K562 (cell line): ENCODE measurements around the gene PANK2. TPM values are rescaled to one million over a fixed set of nuclear protein-coding genes. Genes with fewer than 3 reads are reported as not detected.

Experiments used
- ATAC-seq: fragments of 200-7000 bp; cut with Tn5 transposase; 3 replicates; pipeline ENCODE4 v1.9.1; 2020; ENCODE audit warnings: moderate library complexity
- BruUV-seq: library from RNA; stranded (reverse); fragments of 400-500 nt; replicated peaks from 2 replicates; lab custom pipeline; 2021; lab: Mats Ljungman, UMichigan
- CTCF ChIA-PET: fragments of 300-600 bp; formaldehyde crosslinking; extraction: SDS; loops from one replicate; lab custom pipeline; 2021; ENCODE audit warnings: low intra/inter-chr PET ratio; lab: Yijun Ruan, JAX
- POLR2A ChIA-PET: fragments of 300-600, 350-650 bp; sonication (Branson Sonifier 250); formaldehyde crosslinking; extraction: SDS; loops from one replicate; lab custom pipeline; 2021; ENCODE audit warnings: antibody characterized with exemption, inconsistent platforms; lab: Yijun Ruan, JAX
- DNase-seq, 4 experiments: peaks; one replicate each; pipeline versions ENCODE4 v3.0.0 to v3.0.0-alpha.2; 2011 to 2018; ENCODE audit warnings: low spot score in 3 of 4, mixed read lengths in 3 of 4; ENCODE audit errors: extremely low read depth in 1 of 4
- FAIRE-seq: peaks from 2 replicates; lab custom pipeline; 2011; peaks lifted over from hg19 to GRCh38; lab: Jason Lieb, UNC
- H2AFZ ChIP-seq: 2 replicates; pipeline ENCODE4 v1.6.0; 2011; ENCODE audit warnings: low read depth, low read length, control low read depth, inconsistent platforms
- H3K27ac ChIP-seq: fragments of 200-600 bp; 3 replicates; pipeline ENCODE4 v1.8.0; 2011; ENCODE audit warnings: low read depth, mild to moderate bottlenecking, control low read depth, inconsistent platforms, low read length, moderate library complexity, mixed read lengths; ENCODE audit errors: extremely low read depth
- H3K27me3 ChIP-seq, 2 experiments: fragments of 300-600 bp in 1 of 2; 2 replicates in 1 of 2; 3 replicates in 1 of 2; pipeline versions ENCODE4 v1.6.0 to v1.8.0; 2011; ENCODE audit warnings: inconsistent platforms in 2 of 2, low read length in 2 of 2, mild to moderate bottlenecking in 1 of 2, mixed read lengths in 1 of 2, moderate library complexity in 1 of 2; ENCODE audit not compliant: control insufficient read depth in 2 of 2, insufficient read depth in 2 of 2
- H3K36me3 ChIP-seq: fragments of 300-600 bp; 3 replicates; pipeline ENCODE4 v1.8.0; 2011; ENCODE audit warnings: mild to moderate bottlenecking, low read length, inconsistent platforms; ENCODE audit not compliant: control insufficient read depth, insufficient read depth
- H3K4me1 ChIP-seq, 2 experiments: fragments of 200-600 bp in 1 of 2; replicated peaks in 1 of 2; 2 replicates in 1 of 2; 3 replicates in 1 of 2; pipeline versions ENCODE4 v1.5.1 to v1.8.0; 2011; ENCODE audit warnings: inconsistent platforms in 2 of 2, low read length in 2 of 2, mild to moderate bottlenecking in 1 of 2, mixed read lengths in 1 of 2, moderate library complexity in 1 of 2; ENCODE audit not compliant: control insufficient read depth in 2 of 2, insufficient read depth in 2 of 2
- H3K4me2 ChIP-seq: 2 replicates; pipeline ENCODE4 v1.6.1; 2011; ENCODE audit warnings: low read length, control low read depth, inconsistent platforms, mixed read lengths; ENCODE audit not compliant: insufficient read depth
- H3K4me3 ChIP-seq: fragments of 200-600 bp; sonication (generic), shearing (Covaris generic); 2 replicates; pipeline ENCODE4 v1.5.1; 2016; ENCODE audit warnings: control low read depth, inconsistent platforms
- H3K79me2 ChIP-seq: fragments of 200-600 bp; 3 replicates; pipeline ENCODE4 v1.8.0; 2011; ENCODE audit warnings: low read length, inconsistent platforms; ENCODE audit not compliant: control insufficient read depth, insufficient read depth
- H3K9ac ChIP-seq, 2 experiments: 2 replicates each; pipeline versions ENCODE4 v1.6.0 to v1.6.1; 2011; ENCODE audit warnings: low read depth in 2 of 2, low read length in 2 of 2, control low read depth in 1 of 2, inconsistent platforms in 1 of 2, mild to moderate bottlenecking in 1 of 2, mixed read lengths in 1 of 2; ENCODE audit not compliant: insufficient read depth in 1 of 2
- H3K9me1 ChIP-seq: one replicate; pipeline ENCODE4 v1.6.0; 2011; ENCODE audit warnings: inconsistent platforms, mild to moderate bottlenecking, low read length, moderate library complexity; ENCODE audit not compliant: control insufficient read depth, insufficient read depth
- H3K9me3 ChIP-seq: replicated peaks from 2 replicates; pipeline ENCODE4 v1.5.1; 2011; ENCODE audit warnings: low read depth, low read length, inconsistent platforms; ENCODE audit not compliant: control insufficient read depth, insufficient read depth
- H4K20me1 ChIP-seq: replicated peaks from 2 replicates; pipeline ENCODE4 v1.6.1; 2011; ENCODE audit warnings: low read length, inconsistent platforms, mixed read lengths; ENCODE audit not compliant: control insufficient read depth, insufficient read depth
- E2F3 ChIP-seq: fragments of 250-450 bp; sonication (Bioruptor Pico); IDR thresholded peaks from 2 replicates; pipeline ENCODE4 v1.4.0; 2020; ENCODE audit warnings: mild to moderate bottlenecking
- ETV5 ChIP-seq: sonication (generic); formaldehyde crosslinking; IDR thresholded peaks from 2 replicates; pipeline ENCODE4 v1.4.0; 2020; ENCODE audit warnings: low read depth, mild to moderate bottlenecking, missing genetic modification reagents
- FOXJ2 ChIP-seq: fragments of 200-800 bp; sonication (Bioruptor generic); IDR thresholded peaks from 2 replicates; pipeline ENCODE4 v1.6.1; 2016; ENCODE audit warnings: missing genetic modification characterization, missing compliant biosample characterization
- NR4A1 ChIP-seq, 2 experiments: fragments of 250-450 bp in 1 of 2; fragments of 450-650 bp in 1 of 2; sonication (Bioruptor Pico) in 1 of 2; IDR thresholded peaks; 2 replicates each; pipeline versions ENCODE4 v1.4.0 to v1.6.1; 2016 to 2020; ENCODE audit warnings: mild to moderate bottlenecking in 2 of 2, missing compliant biosample characterization in 1 of 2, missing genetic modification characterization in 1 of 2, moderate library complexity in 1 of 2
- PHF20 ChIP-seq: fragments of 450-650 bp; IDR thresholded peaks from 2 replicates; pipeline ENCODE4 v1.6.1; 2018; ENCODE audit not compliant: partially characterized antibody
- POU5F1 ChIP-seq: fragments of 150-350 bp; IDR thresholded peaks from 2 replicates; pipeline ENCODE4 v1.6.1; 2014; ENCODE audit warnings: borderline replicate concordance, low read length, low read depth, mild to moderate bottlenecking; ENCODE audit not compliant: partially characterized antibody
- RBM14 ChIP-seq: fragments of 200-400 bp; formaldehyde crosslinking; IDR thresholded peaks from 2 replicates; pipeline ENCODE4 v1.6.1; 2018; ENCODE audit warnings: low read depth, mild to moderate bottlenecking, low read length, moderate library complexity, borderline replicate concordance; ENCODE audit not compliant: insufficient read depth
- SMARCC2 ChIP-seq: fragments of 450-650 bp; IDR thresholded peaks from 2 replicates; pipeline ENCODE4 v1.6.1; 2017; ENCODE audit warnings: antibody characterized with exemption, moderate library complexity, mild to moderate bottlenecking, low read depth
- TGIF2 ChIP-seq: sonication (generic); formaldehyde crosslinking; IDR thresholded peaks from 2 replicates; pipeline ENCODE4 v1.8.1; 2022; ENCODE audit warnings: mild to moderate bottlenecking, missing genetic modification reagents, moderate library complexity
- ZNF316 ChIP-seq: fragments of 450-650 bp; IDR thresholded peaks from 2 replicates; pipeline ENCODE4 v1.6.1; 2016
- ZNF584 ChIP-seq: fragments of 200-800 bp; sonication (Bioruptor generic); IDR thresholded peaks from 2 replicates; pipeline ENCODE4 v1.6.1; 2016; ENCODE audit warnings: low read depth, mild to moderate bottlenecking, missing genetic modification characterization, missing compliant biosample characterization
- WGBS: fragments of 100-300 bp; shearing (Covaris generic); methylation state at CpG from one replicate; pipeline ENCODE4 v1.1.6; 2016; ENCODE audit warnings: low coverage, mixed read lengths; ENCODE audit not compliant: insufficient coverage; ENCODE audit errors: missing lambda C conversion rate; 5-methylcytosine and 5-hydroxymethylcytosine counted together
- in situ Hi-C: fragments of 300-500 bp; cut with MboI; formaldehyde crosslinking; loops from 4 replicates; pipeline ENCODE4 v1.15.0; 2018; ENCODE audit warnings: inconsistent platforms, mixed read lengths
- intact Hi-C: fragments of 100-400 bp; cut with micrococcal nuclease; formaldehyde crosslinking; loops from 2 replicates; pipeline ENCODE4 v1.14.2; 2022
- polyA plus RNA-seq, 8 experiments: library from polyadenylated mRNA; depleted of rRNA in 4 of 8; stranded (reverse) in 5 of 8; unstranded in 3 of 8; fragments of >200 nt; fragmentation: Nextera tagmentation in 2 of 8; fragmentation: Illumina TruSeq in 1 of 8; extraction: Ambion mirVana in 2 of 8; extraction: Trizol in 1 of 8; gene quantifications; 2 replicates each; pipeline versions ENCODE4 v1.2.1 to v1.2.3, GENCODE V29; 2011 to 2014; ENCODE audit warnings: inconsistent platforms in 1 of 8, missing spikeins in 1 of 8
- total RNA-seq, 7 experiments: library from RNA; depleted of rRNA in 6 of 7; stranded (reverse); fragments of >200 nt in 6 of 7; fragmentation: Illumina TruSeq in 2 of 7; extraction: Trizol in 2 of 7; gene quantifications; 2 replicates each; pipeline versions ENCODE4 v1.2.1 to v1.2.3, GENCODE V29; 2011 to 2021; ENCODE audit warnings: low replicate concordance in 1 of 7
- TF ChIP-seq, protein P1 (sequence below): sonication (generic); formaldehyde crosslinking; IDR thresholded peaks from 2 replicates; pipeline ENCODE4 v1.8.0; 2022; ENCODE audit warnings: missing genetic modification reagents, mild to moderate bottlenecking, borderline replicate concordance

PANK2 gene
- total and polyA plus RNA-seq, 9 of the 15 experiments (the other 6 are each of a cell fraction or from before 2014, with no cell fraction given): 14.9 to 43.5 (median 31.4) TPM

DNA sequence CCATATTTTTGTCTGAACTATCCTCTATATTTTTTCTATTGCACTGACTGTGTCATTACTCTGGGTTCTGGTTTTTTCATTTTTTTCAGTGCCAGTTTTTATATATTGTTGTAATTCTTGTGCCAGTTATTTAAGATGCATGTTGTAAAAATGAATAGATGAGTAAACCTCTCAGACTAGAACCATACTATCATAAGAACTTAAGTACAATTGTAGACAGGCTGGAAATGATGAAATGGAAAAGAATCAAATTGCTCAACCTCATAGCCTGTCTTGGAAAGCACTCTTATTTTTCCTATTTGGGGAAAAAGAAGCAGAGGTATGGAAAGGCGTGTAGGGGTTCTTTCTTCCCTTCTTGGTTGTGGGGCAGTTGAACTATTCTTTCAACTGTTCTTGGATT lies 30.2 kb downstream of the PANK2 start:
- TF ChIP-seq PHF20 (no peak), ETV5 (CRISPR knock-in tag) (no peak), RBM14 (no peak), FOXJ2 (tag) (no peak), ZNF316 (no peak), ZNF584 (CRISPR knock-in tag) (no peak), SMARCC2 (no peak), TGIF2 (no peak), POU5F1 (no peak), E2F3 (CRISPR knock-in tag) (no peak), NR4A1 (CRISPR knock-in tag; IDR thresholded peaks at IDR 0.05) (no peak), NR4A1 (tag; IDR thresholded peaks at IDR 0.05) (no peak)
- TF ChIP-seq, protein P1, sequence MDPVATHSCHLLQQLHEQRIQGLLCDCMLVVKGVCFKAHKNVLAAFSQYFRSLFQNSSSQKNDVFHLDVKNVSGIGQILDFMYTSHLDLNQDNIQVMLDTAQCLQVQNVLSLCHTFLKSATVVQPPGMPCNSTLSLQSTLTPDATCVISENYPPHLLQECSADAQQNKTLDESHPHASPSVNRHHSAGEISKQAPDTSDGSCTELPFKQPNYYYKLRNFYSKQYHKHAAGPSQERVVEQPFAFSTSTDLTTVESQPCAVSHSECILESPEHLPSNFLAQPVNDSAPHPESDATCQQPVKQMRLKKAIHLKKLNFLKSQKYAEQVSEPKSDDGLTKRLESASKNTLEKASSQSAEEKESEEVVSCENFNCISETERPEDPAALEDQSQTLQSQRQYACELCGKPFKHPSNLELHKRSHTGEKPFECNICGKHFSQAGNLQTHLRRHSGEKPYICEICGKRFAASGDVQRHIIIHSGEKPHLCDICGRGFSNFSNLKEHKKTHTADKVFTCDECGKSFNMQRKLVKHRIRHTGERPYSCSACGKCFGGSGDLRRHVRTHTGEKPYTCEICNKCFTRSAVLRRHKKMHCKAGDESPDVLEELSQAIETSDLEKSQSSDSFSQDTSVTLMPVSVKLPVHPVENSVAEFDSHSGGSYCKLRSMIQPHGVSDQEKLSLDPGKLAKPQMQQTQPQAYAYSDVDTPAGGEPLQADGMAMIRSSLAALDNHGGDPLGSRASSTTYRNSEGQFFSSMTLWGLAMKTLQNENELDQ (CRISPR knock-in tag): no peak
- TF ChIP-seq, all 486 proteins: peak for 0
- CTCF ChIA-PET: no interaction called here
- POLR2A ChIA-PET: no interaction called here
- Histone ChIP-seq H3K27ac (no peak overlapping the region), H3K36me3 (peaks cover 86% of the 10 kb centered on the region), H3K79me2 (peaks cover 55% of the 10 kb centered on the region), H3K9me3 (no peaks in the 10 kb centered on the region), H3K4me2 (no peak overlapping the region), H2AFZ (no peak overlapping the region), H4K20me1 (peaks cover 11% of the 10 kb centered on the region), H3K4me1 (peaks cover 0 to 2% of the 10 kb centered on the region in 2 experiments; a peak in 2 of 5 replicates), H3K27me3 (no peaks in the 10 kb centered on the region), H3K9ac (no peak overlapping the region), H3K4me3 (no peak overlapping the region), H3K9me1 (no peaks in the 10 kb centered on the region)
- intact Hi-C loops: no loop called here
- ATAC-seq (no peak), DNase-seq (no peak), FAIRE-seq (no peak)
- in situ Hi-C loops: no loop called here
- no TSS peak for BruUV-seq
- WGBS: 89% methylated on average over 1 of the region's 1 CpG
